HepG2 (cell line): Measurements from ENCODE around the gene IGFL2. TPM values are rescaled to one million over a fixed set of nuclear protein-coding genes. Genes with fewer than 3 reads are reported as not detected.

ENCODE experiments used
- CBX5 ChIP-seq: sonication (generic); formaldehyde crosslinking; IDR thresholded peaks from 2 replicates; pipeline ENCODE4 v1.4.0; 2020; ENCODE audit warnings: missing genetic modification reagents, borderline replicate concordance
- DMAP1 ChIP-seq: IDR thresholded peaks from 2 replicates; pipeline ENCODE4 v1.6.1; 2016
- ETV5 ChIP-seq: IDR thresholded peaks from 2 replicates; pipeline ENCODE4 v1.6.1; 2018; ENCODE audit warnings: missing biosample characterization, missing genetic modification reagents, inconsistent platforms, borderline replicate concordance
- FOXK1 ChIP-seq: sonication (generic); formaldehyde crosslinking; IDR thresholded peaks from 2 replicates; pipeline ENCODE4 v1.4.0; 2020; ENCODE audit warnings: low read depth, missing genetic modification reagents, borderline replicate concordance
- FOXO1 ChIP-seq: sonication (generic); formaldehyde crosslinking; IDR thresholded peaks from 2 replicates; pipeline ENCODE4 v1.4.0; 2020; ENCODE audit warnings: missing genetic modification reagents
- GFI1 ChIP-seq: sonication (generic); formaldehyde crosslinking; IDR thresholded peaks from 2 replicates; pipeline ENCODE4 v1.5.0; 2020; ENCODE audit warnings: missing genetic modification reagents, mild to moderate bottlenecking, borderline replicate concordance
- HNRNPLL ChIP-seq: fragments of 200-400 bp; formaldehyde crosslinking; IDR thresholded peaks from 2 replicates; pipeline ENCODE4 v1.6.1; 2017; ENCODE audit warnings: mild to moderate bottlenecking, low read depth, low read length; ENCODE audit not compliant: poor library complexity, severe bottlenecking
- KDM4B ChIP-seq: sonication (generic); formaldehyde crosslinking; IDR thresholded peaks from 2 replicates; pipeline ENCODE4 v1.4.0; 2020; ENCODE audit warnings: missing genetic modification reagents
- MAFK ChIP-seq, 2 experiments: IDR thresholded peaks in 1 of 2; conservative IDR thresholded peaks in 1 of 2; 2 replicates each; pipeline ENCODE4 v1.6.1; 2011; ENCODE audit warnings: improper control_type of control experiment in 2 of 2, low read length in 2 of 2
- NCOA2 ChIP-seq: sonication (generic); formaldehyde crosslinking; IDR thresholded peaks from 2 replicates; pipeline ENCODE4 v1.8.0; 2022; ENCODE audit warnings: inconsistent platforms
- NFIB ChIP-seq: sonication (generic); formaldehyde crosslinking; IDR thresholded peaks from 2 replicates; pipeline ENCODE4 v1.9.0; 2021; ENCODE audit warnings: missing genetic modification reagents, mild to moderate bottlenecking, borderline replicate concordance
- RXRB ChIP-seq: IDR thresholded peaks from 2 replicates; pipeline ENCODE4 v1.6.1; 2016; ENCODE audit warnings: borderline replicate concordance, missing genetic modification reagents, missing compliant biosample characterization
- SAP130 ChIP-seq: IDR thresholded peaks from 2 replicates; pipeline ENCODE4 v1.6.1; 2016; ENCODE audit warnings: low read depth
- SMARCE1 ChIP-seq: fragments of 450-650 bp; IDR thresholded peaks from 2 replicates; pipeline ENCODE4 v1.6.1; 2017; ENCODE audit warnings: borderline replicate concordance
- SNAPC2 ChIP-seq: sonication (generic); formaldehyde crosslinking; IDR thresholded peaks from 2 replicates; pipeline ENCODE4 v1.8.1; 2022; ENCODE audit warnings: mild to moderate bottlenecking, missing genetic modification reagents
- YY1 ChIP-seq: IDR thresholded peaks from 2 replicates; pipeline ENCODE4 v1.6.1; 2011; ENCODE audit warnings: low read length, low read depth, moderate library complexity, mild to moderate bottlenecking; ENCODE audit not compliant: insufficient read depth, insufficient replicate concordance
- ZMAT3 ChIP-seq: sonication (generic); formaldehyde crosslinking; conservative IDR thresholded peaks from 2 replicates; pipeline ENCODE4 v1.7.0; 2021; ENCODE audit warnings: missing genetic modification reagents
- ZNF12 ChIP-seq: sonication (generic); formaldehyde crosslinking; IDR thresholded peaks from 2 replicates; pipeline ENCODE4 v1.5.0; 2020; ENCODE audit warnings: missing genetic modification reagents
- ZNF335 ChIP-seq: sonication (generic); formaldehyde crosslinking; IDR thresholded peaks from 2 replicates; pipeline ENCODE4 v1.4.0; 2020; ENCODE audit warnings: missing genetic modification reagents
- ZNF569 ChIP-seq: sonication (generic); formaldehyde crosslinking; IDR thresholded peaks from 2 replicates; pipeline ENCODE4 v1.5.0; 2020; ENCODE audit warnings: mild to moderate bottlenecking, missing genetic modification reagents, moderate library complexity, borderline replicate concordance
- ZNF616 ChIP-seq: sonication (generic); formaldehyde crosslinking; IDR thresholded peaks from 2 replicates; pipeline ENCODE4 v1.5.0; 2020; ENCODE audit warnings: low read depth, mild to moderate bottlenecking, missing genetic modification reagents
- ZNF644 ChIP-seq: IDR thresholded peaks from 2 replicates; pipeline ENCODE4 v1.6.1; 2016; ENCODE audit warnings: low read depth
- ZNF792 ChIP-seq: IDR thresholded peaks from 2 replicates; pipeline ENCODE4 v1.6.1; 2016
- polyA plus RNA-seq, 8 experiments: library from polyadenylated mRNA; depleted of rRNA in 3 of 8; stranded (reverse) in 7 of 8; unstranded in 1 of 8; fragments of >200 nt; fragmentation: Illumina TruSeq in 4 of 8; extraction: Trizol in 4 of 8; gene quantifications; 2 replicates each; pipeline versions ENCODE4 v1.2.1 to v1.2.3, GENCODE V29; 2011 to 2016; ENCODE audit warnings: low read depth in 4 of 8, missing spikeins in 1 of 8, mixed read lengths in 1 of 8; ENCODE audit not compliant: insufficient read depth in 1 of 8
- total RNA-seq, 5 experiments: library from RNA; depleted of rRNA; stranded (reverse); fragments of >200 nt; fragmentation: Illumina TruSeq; extraction: Trizol; gene quantifications; 2 replicates each; pipeline ENCODE4 v1.2.3, GENCODE V29; 2016; ENCODE audit warnings: low read depth in 1 of 5
- TF ChIP-seq, protein P1 (sequence below): sonication (generic); formaldehyde crosslinking; IDR thresholded peaks from 2 replicates; pipeline ENCODE4 v1.8.0; 2022; ENCODE audit warnings: missing genetic modification reagents, mild to moderate bottlenecking, inconsistent platforms, borderline replicate concordance
- TF ChIP-seq, protein P2 (sequence below): IDR thresholded peaks from 2 replicates; pipeline ENCODE4 v1.6.1; 2016; ENCODE audit warnings: mild to moderate bottlenecking
- TF ChIP-seq, protein P3 (sequence below): conservative IDR thresholded peaks from 2 replicates; pipeline ENCODE4 v1.6.1; 2018; ENCODE audit warnings: missing genetic modification reagents
- TF ChIP-seq, protein P4 (sequence below): sonication (generic); formaldehyde crosslinking; conservative IDR thresholded peaks from 2 replicates; pipeline ENCODE4 v1.4.0; 2020; ENCODE audit warnings: missing genetic modification reagents

Gene IGFL2
- total and polyA plus RNA-seq, 2 of the 13 experiments (the other 11 are each of a cell fraction or from before 2014, with no cell fraction given) = not detected

DNA sequence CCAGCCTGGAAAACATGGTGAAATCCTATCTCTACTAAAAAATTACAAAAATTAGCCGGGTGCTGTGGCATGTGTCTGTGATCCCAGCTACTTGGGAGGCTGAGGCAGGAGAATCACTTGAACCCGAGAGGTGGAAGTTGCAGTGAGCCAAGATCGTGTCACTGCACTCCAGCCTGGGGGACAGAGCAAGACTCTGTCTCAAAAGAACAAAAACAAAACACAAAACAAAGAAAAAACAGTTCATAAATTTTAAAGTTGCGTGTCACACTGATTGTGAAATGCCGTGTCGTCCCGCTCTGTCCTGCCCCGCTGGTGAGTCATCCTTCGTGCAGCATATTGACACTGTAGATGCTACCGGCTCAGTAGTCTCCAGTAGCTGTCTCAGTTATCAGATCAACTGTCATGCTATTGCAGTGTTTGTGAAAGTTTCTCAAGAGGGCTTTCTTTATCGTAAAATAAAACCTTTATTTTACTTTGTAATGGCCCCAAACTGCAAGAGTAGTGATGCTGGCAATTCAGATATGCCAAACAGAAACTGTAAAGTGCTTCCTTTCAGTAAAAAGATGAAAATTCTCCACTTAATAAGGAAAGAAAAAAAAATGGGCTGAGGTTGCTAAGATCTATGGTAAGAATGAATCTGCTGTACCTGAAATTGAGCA, 45.1 kb downstream of the IGFL2 start (continued):
- TF ChIP-seq ETV5 (CRISPR knock-in tag) (peak; percentile 55; the same call in 1 of the 2 replicates), ZNF335 (CRISPR knock-in tag) (peak; percentile 37; the same call in 1 of the 2 replicates), ZNF616 (no peak), ZNF792 (peak; percentile 83; the same call in 1 of the 2 replicates), ZNF12 (CRISPR knock-in tag) (peak; percentile 52; the same call in 1 of the 2 replicates), SMARCE1 (no peak), SAP130 (CRISPR knock-in tag) (peak; percentile 84), SNAPC2 (CRISPR knock-in tag) (no peak), GFI1 (CRISPR knock-in tag) (no peak), NFIB (CRISPR knock-in tag) (no peak), DMAP1 (CRISPR knock-in tag) (peak; percentile 42; the same call in 1 of the 2 replicates), CBX5 (CRISPR knock-in tag) (peak; percentile 69; the same call in 1 of the 2 replicates), NCOA2 (peak; percentile 61), ZNF644 (peak; percentile 64; the same call in 1 of the 2 replicates), MAFK (conservative IDR thresholded peaks at IDR 0.05 in 1 of 2, IDR thresholded peaks at IDR 0.05 in 1 of 2; ENCODE audit: low read length in 2 of 2) (0 out of 4 replicates have a peak, but pooled peaks of 1 of the 2 experiments have one; percentile 2), ZMAT3 (CRISPR knock-in tag) (no peak), FOXK1 (CRISPR knock-in tag) (peak; percentile 76; the same call in 1 of the 2 replicates), RXRB (CRISPR knock-in tag) (peak; percentile 61; the same call in 1 of the 2 replicates), KDM4B (CRISPR knock-in tag) (0 out of 2 replicates have a peak, but pooled peaks have one; percentile 50), FOXO1 (CRISPR knock-in tag) (peak; percentile 71; the same call in 1 of the 2 replicates), YY1 (no peak), HNRNPLL (no peak), ZNF569 (CRISPR knock-in tag) (no peak)
- TF ChIP-seq, protein P1, sequence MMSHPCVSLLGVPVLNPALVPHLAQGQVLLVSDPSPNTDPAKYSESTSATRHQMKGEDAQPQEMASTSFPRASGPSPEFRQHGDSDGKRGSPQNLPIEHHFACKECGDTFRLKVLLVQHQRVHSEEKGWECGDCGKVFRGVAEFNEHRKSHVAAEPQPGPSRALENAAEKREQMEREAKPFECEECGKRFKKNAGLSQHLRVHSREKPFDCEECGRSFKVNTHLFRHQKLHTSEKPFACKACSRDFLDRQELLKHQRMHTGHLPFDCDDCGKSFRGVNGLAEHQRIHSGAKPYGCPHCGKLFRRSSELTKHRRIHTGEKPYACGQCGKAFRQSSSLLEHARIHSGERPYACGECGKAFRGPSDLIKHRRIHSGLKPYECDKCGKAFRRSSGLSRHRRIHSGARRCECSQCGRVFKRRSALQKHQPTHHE = no peak
- TF ChIP-seq, protein P2, sequence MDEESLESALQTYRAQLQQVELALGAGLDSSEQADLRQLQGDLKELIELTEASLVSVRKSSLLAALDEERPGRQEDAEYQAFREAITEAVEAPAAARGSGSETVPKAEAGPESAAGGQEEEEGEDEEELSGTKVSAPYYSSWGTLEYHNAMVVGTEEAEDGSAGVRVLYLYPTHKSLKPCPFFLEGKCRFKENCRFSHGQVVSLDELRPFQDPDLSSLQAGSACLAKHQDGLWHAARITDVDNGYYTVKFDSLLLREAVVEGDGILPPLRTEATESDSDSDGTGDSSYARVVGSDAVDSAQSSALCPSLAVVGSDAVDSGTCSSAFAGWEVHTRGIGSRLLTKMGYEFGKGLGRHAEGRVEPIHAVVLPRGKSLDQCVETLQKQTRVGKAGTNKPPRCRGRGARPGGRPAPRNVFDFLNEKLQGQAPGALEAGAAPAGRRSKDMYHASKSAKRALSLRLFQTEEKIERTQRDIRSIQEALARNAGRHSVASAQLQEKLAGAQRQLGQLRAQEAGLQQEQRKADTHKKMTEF = peak; percentile 63; the same call in 1 of the 2 replicates
- TF ChIP-seq, protein P3, sequence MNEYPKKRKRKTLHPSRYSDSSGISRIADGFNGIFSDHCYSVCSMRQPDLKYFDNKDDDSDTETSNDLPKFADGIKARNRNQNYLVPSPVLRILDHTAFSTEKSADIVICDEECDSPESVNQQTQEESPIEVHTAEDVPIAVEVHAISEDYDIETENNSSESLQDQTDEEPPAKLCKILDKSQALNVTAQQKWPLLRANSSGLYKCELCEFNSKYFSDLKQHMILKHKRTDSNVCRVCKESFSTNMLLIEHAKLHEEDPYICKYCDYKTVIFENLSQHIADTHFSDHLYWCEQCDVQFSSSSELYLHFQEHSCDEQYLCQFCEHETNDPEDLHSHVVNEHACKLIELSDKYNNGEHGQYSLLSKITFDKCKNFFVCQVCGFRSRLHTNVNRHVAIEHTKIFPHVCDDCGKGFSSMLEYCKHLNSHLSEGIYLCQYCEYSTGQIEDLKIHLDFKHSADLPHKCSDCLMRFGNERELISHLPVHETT = no peak
- TF ChIP-seq, protein P4, sequence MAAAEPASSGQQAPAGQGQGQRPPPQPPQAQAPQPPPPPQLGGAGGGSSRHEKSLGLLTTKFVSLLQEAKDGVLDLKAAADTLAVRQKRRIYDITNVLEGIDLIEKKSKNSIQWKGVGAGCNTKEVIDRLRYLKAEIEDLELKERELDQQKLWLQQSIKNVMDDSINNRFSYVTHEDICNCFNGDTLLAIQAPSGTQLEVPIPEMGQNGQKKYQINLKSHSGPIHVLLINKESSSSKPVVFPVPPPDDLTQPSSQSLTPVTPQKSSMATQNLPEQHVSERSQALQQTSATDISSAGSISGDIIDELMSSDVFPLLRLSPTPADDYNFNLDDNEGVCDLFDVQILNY (CRISPR knock-in tag) = no peak
